CD14-positive monocyte (primary cell): ENCODE measurements around the gene TAGLN3. TPM values are rescaled to one million over a fixed set of nuclear protein-coding genes. Genes with fewer than 3 reads are reported as not detected.

ENCODE experiments used
- DNase-seq, 3 donors: peaks; one replicate each; pipeline ENCODE4 v3.0.0-alpha.2; 2011 to 2022
- H2AFZ ChIP-seq: 2 replicates; pipeline ENCODE4 v1.6.0; 2012; ENCODE audit warnings: mild to moderate bottlenecking, low read depth, low read length, inconsistent platforms; ENCODE audit not compliant: insufficient read depth, poor library complexity, severe bottlenecking
- H3K27ac ChIP-seq, 2 donors: 1 replicate in 1 of 2; 2 replicates in 1 of 2; pipeline ENCODE4 v1.5.1; 2012 to 2013; ENCODE audit warnings: low read length in 2 of 2, control low read depth in 1 of 2, inconsistent platforms in 1 of 2, low read depth in 1 of 2, mild to moderate bottlenecking in 1 of 2
- H3K27me3 ChIP-seq, 2 donors: one replicate each; pipeline versions ENCODE4 v1.6.0 to v1.6.1; 2011 to 2013; ENCODE audit warnings: low read length in 2 of 2; ENCODE audit not compliant: control insufficient read depth in 2 of 2, insufficient read depth in 2 of 2
- H3K36me3 ChIP-seq, 2 donors: replicated peaks in 1 of 2; 1 replicate in 1 of 2; 2 replicates in 1 of 2; pipeline versions ENCODE4 v1.5.1 to v1.6.1; 2012 to 2013; ENCODE audit warnings: low read length in 2 of 2, control low read depth in 1 of 2, inconsistent platforms in 1 of 2, mild to moderate bottlenecking in 1 of 2; ENCODE audit not compliant: insufficient read depth in 2 of 2, control insufficient read depth in 1 of 2
- H3K4me1 ChIP-seq, 2 donors: 1 replicate in 1 of 2; 2 replicates in 1 of 2; pipeline versions ENCODE4 v1.5.1 to v1.6.1; 2012 to 2013; ENCODE audit warnings: low read length in 2 of 2, control low read depth in 1 of 2, inconsistent platforms in 1 of 2, mild to moderate bottlenecking in 1 of 2, moderate library complexity in 1 of 2; ENCODE audit not compliant: insufficient read depth in 2 of 2, control insufficient read depth in 1 of 2
- H3K4me2 ChIP-seq: replicated peaks from 2 replicates; pipeline ENCODE3; 2012; ENCODE audit warnings: low read length, moderate library complexity, mild to moderate bottlenecking; ENCODE audit not compliant: poor library complexity, severe bottlenecking; ENCODE audit errors: extremely low read depth
- H3K4me3 ChIP-seq, 3 experiments: fragments of 200-600 bp in 1 of 3; sonication (generic) in 1 of 3; replicated peaks in 1 of 3; 1 replicate in 2 of 3; 2 replicates in 1 of 3; pipeline ENCODE4 v1.5.1; 2011 to 2013; ENCODE audit warnings: low read length in 3 of 3, mild to moderate bottlenecking in 3 of 3, control low read depth in 2 of 3, low read depth in 2 of 3, inconsistent platforms in 1 of 3, moderate library complexity in 1 of 3
- H3K79me2 ChIP-seq: 2 replicates; pipeline ENCODE4 v1.6.0; 2012; ENCODE audit warnings: mild to moderate bottlenecking, control low read depth, inconsistent platforms, low read length, moderate library complexity; ENCODE audit not compliant: insufficient read depth
- H3K9ac ChIP-seq: 2 replicates; pipeline ENCODE4 v1.6.0; 2017; ENCODE audit warnings: low read length, mild to moderate bottlenecking; ENCODE audit not compliant: insufficient read depth, poor library complexity, severe bottlenecking
- H3K9me3 ChIP-seq, 2 donors: replicated peaks in 1 of 2; 1 replicate in 1 of 2; 2 replicates in 1 of 2; pipeline versions ENCODE4 v1.5.1 to v1.6.1; 2012 to 2013; ENCODE audit warnings: low read length in 2 of 2, control low read depth in 1 of 2; ENCODE audit not compliant: control insufficient read depth in 1 of 2, insufficient read depth in 1 of 2
- H4K20me1 ChIP-seq: 2 replicates; pipeline ENCODE4 v1.6.0; 2012; ENCODE audit warnings: mild to moderate bottlenecking, low read length, control low read depth, moderate library complexity; ENCODE audit not compliant: insufficient read depth
- H3K27ac Mint-ChIP-seq, 7 donors: one replicate each; pipeline ENCODE4 v1.8.0; 2020; ENCODE audit warnings: mild to moderate bottlenecking in 7 of 7, mixed read lengths in 7 of 7, moderate library complexity in 6 of 7, inconsistent platforms in 2 of 7
- H3K27me3 Mint-ChIP-seq, 3 donors: one replicate each; pipeline ENCODE4 v1.8.0; 2021 to 2022; ENCODE audit warnings: low read depth in 3 of 3, mild to moderate bottlenecking in 3 of 3, mixed read lengths in 3 of 3, moderate library complexity in 3 of 3, inconsistent platforms in 1 of 3
- H3K36me3 Mint-ChIP-seq, 2 donors: one replicate each; pipeline ENCODE4 v1.8.0; 2020; ENCODE audit warnings: mixed read lengths in 2 of 2, inconsistent platforms in 1 of 2, mild to moderate bottlenecking in 1 of 2
- H3K4me1 Mint-ChIP-seq: one replicate; pipeline ENCODE4 v1.8.0; 2020; ENCODE audit warnings: mild to moderate bottlenecking, mixed read lengths
- H3K4me3 Mint-ChIP-seq, 2 donors: one replicate each; pipeline ENCODE4 v1.8.0; 2020; ENCODE audit warnings: mild to moderate bottlenecking in 2 of 2, mixed read lengths in 2 of 2, moderate library complexity in 1 of 2
- H3K9me3 Mint-ChIP-seq, 7 donors: one replicate each; pipeline ENCODE4 v1.8.0; 2020 to 2022; ENCODE audit warnings: mixed read lengths in 7 of 7, mild to moderate bottlenecking in 6 of 7, moderate library complexity in 6 of 7, inconsistent platforms in 2 of 7
- WGBS: methylation state at CpG from one replicate; pipeline ENCODE4 v1.1.5; 2013; ENCODE audit warnings: missing lambda C conversion rate; ENCODE audit not compliant: insufficient coverage; 5-methylcytosine and 5-hydroxymethylcytosine counted together
- intact Hi-C, 2 donors: fragments of 100-400 bp; cut with micrococcal nuclease; formaldehyde crosslinking; loops; one replicate each; pipeline versions ENCODE4 v1.15.0 to v1.15.1; 2023
- polyA plus RNA-seq, 3 donors: library from polyadenylated mRNA; depleted of rRNA in 1 of 3; unstranded in 2 of 3; stranded (reverse) in 1 of 3; fragments of 300-500 nt in 2 of 3; fragments of >200 nt in 1 of 3; fragmentation: Illumina TruSeq in 2 of 3; gene quantifications; 1 replicate in 2 of 3; 2 replicates in 1 of 3; pipeline ENCODE4 v1.2.3, GENCODE V29; 2012 to 2021
- TF ChIP-seq, protein P1 (sequence below): fragments of 200-600 bp; IDR thresholded peaks from one replicate; pipeline ENCODE4 v1.8.0; 2022; ENCODE audit warnings: antibody characterized with exemption, mild to moderate bottlenecking

Gene TAGLN3
- polyA plus RNA-seq, 3 donors: not detected

- Histone ChIP-seq H3K27ac (no peak overlapping the region), H3K9ac (no peak overlapping the region), H3K36me3 (no peaks in the 10 kb centered on the region), H4K20me1 (no peaks in the 10 kb centered on the region), H2AFZ (no peak overlapping the region), H3K4me2 (no peak overlapping the region), H3K27me3 (peaks cover 16 to 20% of the 10 kb centered on the region in 2 donors), H3K4me3 (no peak overlapping the region), H3K9me3 (peaks cover 0 to 5% of the 10 kb centered on the region in 2 donors), H3K4me1 (peaks cover 5% of the 10 kb centered on the region in 2 donors), H3K79me2 (no peaks in the 10 kb centered on the region)
- DNase-seq: no peak
- TF ChIP-seq, protein P1, sequence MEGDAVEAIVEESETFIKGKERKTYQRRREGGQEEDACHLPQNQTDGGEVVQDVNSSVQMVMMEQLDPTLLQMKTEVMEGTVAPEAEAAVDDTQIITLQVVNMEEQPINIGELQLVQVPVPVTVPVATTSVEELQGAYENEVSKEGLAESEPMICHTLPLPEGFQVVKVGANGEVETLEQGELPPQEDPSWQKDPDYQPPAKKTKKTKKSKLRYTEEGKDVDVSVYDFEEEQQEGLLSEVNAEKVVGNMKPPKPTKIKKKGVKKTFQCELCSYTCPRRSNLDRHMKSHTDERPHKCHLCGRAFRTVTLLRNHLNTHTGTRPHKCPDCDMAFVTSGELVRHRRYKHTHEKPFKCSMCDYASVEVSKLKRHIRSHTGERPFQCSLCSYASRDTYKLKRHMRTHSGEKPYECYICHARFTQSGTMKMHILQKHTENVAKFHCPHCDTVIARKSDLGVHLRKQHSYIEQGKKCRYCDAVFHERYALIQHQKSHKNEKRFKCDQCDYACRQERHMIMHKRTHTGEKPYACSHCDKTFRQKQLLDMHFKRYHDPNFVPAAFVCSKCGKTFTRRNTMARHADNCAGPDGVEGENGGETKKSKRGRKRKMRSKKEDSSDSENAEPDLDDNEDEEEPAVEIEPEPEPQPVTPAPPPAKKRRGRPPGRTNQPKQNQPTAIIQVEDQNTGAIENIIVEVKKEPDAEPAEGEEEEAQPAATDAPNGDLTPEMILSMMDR: no peak
- Mint-ChIP-seq H3K27me3 (peaks cover 18 to 42% (median 23%) of the 10 kb centered on the region in 3 donors), H3K9me3 (peaks cover 0 to 3% (median 0%) of the 10 kb centered on the region in 7 donors), H3K4me3 (no peak overlapping the region), H3K36me3 (no peaks in the 10 kb centered on the region), H3K27ac (no peak overlapping the region), H3K4me1 (peaks cover 12% of the 10 kb centered on the region)
- 80% methylated on average over 1 of the region's 2 CpGs for WGBS
- intact Hi-C loops: no loop called here
These were observed 5.5 kb downstream of the TAGLN3 start for GRCh38 chr3:112004187-112004586.

DNA sequence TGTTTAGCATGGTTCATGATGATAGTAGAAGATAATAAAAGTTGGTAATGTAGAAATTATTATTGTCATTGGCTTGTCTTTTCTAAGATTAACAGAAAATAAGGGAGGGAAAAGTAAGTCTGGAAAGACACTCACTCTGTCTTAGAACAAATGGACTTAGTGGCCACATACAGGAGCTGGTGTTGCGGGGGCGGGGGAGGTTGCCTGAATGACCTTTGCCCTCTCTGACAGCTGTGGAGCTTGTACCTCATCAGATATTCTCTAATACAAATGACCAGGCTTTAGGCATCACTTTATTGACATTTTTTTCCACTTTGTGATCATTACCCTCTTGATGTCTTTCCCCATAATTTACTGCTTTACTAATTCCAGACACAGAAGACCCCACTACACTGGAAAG lies 5.9 kb downstream of the TAGLN3 start:
- H3K4me1 ChIP-seq: peaks cover under 1% of the 10 kb centered on the region in 2 donors
- no peaks in the 10 kb centered on the region for H3K36me3 ChIP-seq
- no peaks in the 10 kb centered on the region for H4K20me1 ChIP-seq
- Mint-ChIP-seq H3K27me3 (peaks cover 15 to 37% (median 18%) of the 10 kb centered on the region in 3 donors), H3K4me1 (peaks cover 7% of the 10 kb centered on the region), H3K27ac (no peak overlapping the region), H3K9me3 (peaks cover 0 to 5% (median 0%) of the 10 kb centered on the region in 7 donors), H3K36me3 (no peaks in the 10 kb centered on the region), H3K4me3 (no peak overlapping the region)
- 93% methylated on average over 2 of the region's 2 CpGs for WGBS
- no peaks in the 10 kb centered on the region for H3K79me2 ChIP-seq
- no peak overlapping the region for H3K9ac ChIP-seq
- H2AFZ ChIP-seq: no peak overlapping the region
- H3K4me2 ChIP-seq: no peak overlapping the region
- peaks cover 0 to 2% of the 10 kb centered on the region in 2 donors for H3K9me3 ChIP-seq
- intact Hi-C loops: no loop called here
- TF ChIP-seq, protein P1: no peak
- no peak overlapping the region for H3K4me3 ChIP-seq
- peaks cover 13 to 15% of the 10 kb centered on the region in 2 donors for H3K27me3 ChIP-seq
- no peak for DNase-seq
- H3K27ac ChIP-seq: no peak overlapping the region
